COLO829 (cell line): ENCODE data around the gene ATL1.
"Not testable (repeated sequence)": the region's sequence is repeated elsewhere in the genome, so short reads cannot be mapped to it uniquely, and the experiment has no call there.

ENCODE experiments used
- DNase-seq: peaks from one replicate; pipeline ENCODE4 v3.0.0; 2012; ENCODE audit warnings: low spot score

ATL1 gene

GRCh38 chr14:50602035-50602434 lies 42.1 kb downstream of the ATL1 start:
- DNase-seq: no peak

GRCh38 chr14:50603565-50603964 lies 43.6 kb downstream of the ATL1 start:
- DNase-seq: no peak

- peak; percentile 33 for DNase-seq
Observed at GRCh38 chr14:50605766-50606165, 45.8 kb downstream of the ATL1 start.

- no peak for DNase-seq
Observed at GRCh38 chr14:50606468-50606867, 46.5 kb downstream of the ATL1 start.

- peak; percentile 34 for DNase-seq
Observed at GRCh38 chr14:50607181-50607580, 47.2 kb downstream of the ATL1 start.

- no peak for DNase-seq
Observed at GRCh38 chr14:50607761-50608160, 47.8 kb downstream of the ATL1 start.

- no peak for DNase-seq
Observed at GRCh38 chr14:50608302-50608851, 48.4 kb downstream of the ATL1 start.

GRCh38 chr14:50610465-50610864 lies 50.5 kb downstream of the ATL1 start:
- no peak for DNase-seq

GRCh38 chr14:50612806-50613205 lies 52.9 kb downstream of the ATL1 start:
- no peak for DNase-seq

GRCh38 chr14:50615056-50615455 lies 55.1 kb downstream of the ATL1 start:
- peak; percentile 14 for DNase-seq

GRCh38 chr14:50615552-50615951 lies 55.6 kb downstream of the ATL1 start:
- DNase-seq: peak; percentile 68

GRCh38 chr14:50616275-50616674 lies 56.3 kb downstream of the ATL1 start:
- DNase-seq: no peak

- peak; percentile 48 for DNase-seq
Observed at GRCh38 chr14:50619569-50620141, 59.7 kb downstream of the ATL1 start.

GRCh38 chr14:50620341-50620740 lies 60.4 kb downstream of the ATL1 start:
- DNase-seq: peak; percentile 42

GRCh38 chr14:50622978-50623377 lies 63.0 kb downstream of the ATL1 start:
- DNase-seq: no peak

GRCh38 chr14:50624447-50624846 lies 64.5 kb downstream of the ATL1 start:
- DNase-seq: no peak

GRCh38 chr14:50624947-50625346 lies 65.0 kb downstream of the ATL1 start:
- not testable (repeated sequence) for DNase-seq

- no peak for DNase-seq
Observed at GRCh38 chr14:50631408-50631821, 71.5 kb downstream of the ATL1 start.

- no peak for DNase-seq
Observed at GRCh38 chr14:50633954-50634353, 74.0 kb downstream of the ATL1 start.

- no peak for DNase-seq
Observed at GRCh38 chr14:50635141-50635540, 75.2 kb downstream of the ATL1 start.

- no peak for DNase-seq
Observed at GRCh38 chr14:50647282-50647681, 87.3 kb downstream of the ATL1 start.

GRCh38 chr14:50647753-50648152 lies 87.8 kb downstream of the ATL1 start:
- DNase-seq: peak; percentile 38

GRCh38 chr14:50649691-50650090 lies 89.7 kb downstream of the ATL1 start:
- no peak for DNase-seq

- no peak for DNase-seq
Observed at GRCh38 chr14:50656776-50657175, 96.8 kb downstream of the ATL1 start.
